ENCODE results near the gene CCNB3. TPM values are rescaled to one million over a fixed set of nuclear protein-coding genes. Genes with fewer than 3 reads are reported as not detected.

CCNB3 gene
- 0.27 and 0.56 TPM in 2 replicates for total RNA-seq

GRCh38 chrX:50204364-50204899 lies at the start of gene CCNB3:
TSS of gene CCNB3 (plus strand) at chrX:50204765. CDS start at chrX:50285164, 80,399 bp downstream.

GRCh38 chrX:50200907-50201306 lies 3.7 kb upstream of the CCNB3 start, which contains the start of gene AKAP4:
TSS of gene AKAP4 (minus strand) at chrX:50201007. CDS start at chrX:50200889, 118 bp downstream.

Other genes with a start within 250 kb of the CCNB3 start
- not detected in 2 replicates for gene AKAP4, start 3.8 kb upstream of the CCNB3 start, total RNA-seq